Prostate gland (tissue), 2 donors: ENCODE results near the gene COL4A1. TPM values are rescaled to one million over a fixed set of nuclear protein-coding genes. Genes with fewer than 3 reads are reported as not detected.

Source experiments
- DNase-seq: peaks from one replicate; pipeline ENCODE4 v3.0.0-alpha.2; 2019; ENCODE audit warnings: low spot score
- H3K27ac ChIP-seq, 2 donors: fragments of 200-600 bp; sonication (generic); 2 replicates each; pipeline ENCODE4 v1.5.1; 2017 to 2019
- H3K27me3 ChIP-seq: fragments of 200-600 bp; sonication (generic); replicated peaks from 2 replicates; pipeline ENCODE4 v1.5.1; 2019; ENCODE audit not compliant: insufficient read depth
- H3K36me3 ChIP-seq, 2 donors: fragments of 200-600 bp; sonication (generic); 1 replicate in 1 of 2; 2 replicates in 1 of 2; pipeline versions ENCODE4 v1.5.1 to v1.8.1; 2017 to 2019
- H3K4me1 ChIP-seq: fragments of 200-600 bp; sonication (generic); replicated peaks from 2 replicates; pipeline ENCODE4 v1.5.1; 2019
- H3K4me3 ChIP-seq, 2 donors: fragments of 200-600 bp; sonication (generic); 2 replicates each; pipeline ENCODE4 v1.5.1; 2017 to 2019
- H3K9me3 ChIP-seq: fragments of 200-600 bp; sonication (generic); 2 replicates; pipeline ENCODE4 v1.5.1; 2017
- POLR2A ChIP-seq: fragments of 450-650 bp; IDR thresholded peaks from one replicate; pipeline ENCODE4 v1.6.1; 2016; ENCODE audit warnings: antibody characterized with exemption, mild to moderate bottlenecking
- POLR2AphosphoS5 ChIP-seq: sonication (generic); formaldehyde crosslinking; IDR thresholded peaks from one replicate; pipeline ENCODE4 v1.6.1; 2017; ENCODE audit warnings: antibody characterized with exemption
- whole genome bisulfite sequencing: methylation state at CpG from one replicate; pipeline ENCODE4 v1.1.5; 2018; 5-methylcytosine and 5-hydroxymethylcytosine counted together
- intact Hi-C: fragments of 100-400 bp; cut with DNase I; formaldehyde crosslinking; loops from one replicate; pipeline ENCODE4 v1.14.2; 2022
- total RNA-seq, 2 donors: library from RNA; depleted of rRNA; stranded (reverse); fragments of >200 nt; gene quantifications; one replicate each; pipeline ENCODE4 v1.1.0, GENCODE V29; 2016
- TF ChIP-seq, protein P1 (sequence below), 4 experiments: fragments of 200-600 bp in 2 of 4; fragments of 450-650 bp in 2 of 4; sonication (generic) in 2 of 4; IDR thresholded peaks; 1 replicate in 3 of 4; 2 replicates in 1 of 4; pipeline ENCODE4 v1.5.1; 2016 to 2019; ENCODE audit warnings: antibody characterized with exemption in 4 of 4, mild to moderate bottlenecking in 2 of 4, moderate library complexity in 2 of 4

COL4A1 gene
- total RNA-seq, 2 donors from 2014 or later = 37.3 to 132 TPM

DNA sequence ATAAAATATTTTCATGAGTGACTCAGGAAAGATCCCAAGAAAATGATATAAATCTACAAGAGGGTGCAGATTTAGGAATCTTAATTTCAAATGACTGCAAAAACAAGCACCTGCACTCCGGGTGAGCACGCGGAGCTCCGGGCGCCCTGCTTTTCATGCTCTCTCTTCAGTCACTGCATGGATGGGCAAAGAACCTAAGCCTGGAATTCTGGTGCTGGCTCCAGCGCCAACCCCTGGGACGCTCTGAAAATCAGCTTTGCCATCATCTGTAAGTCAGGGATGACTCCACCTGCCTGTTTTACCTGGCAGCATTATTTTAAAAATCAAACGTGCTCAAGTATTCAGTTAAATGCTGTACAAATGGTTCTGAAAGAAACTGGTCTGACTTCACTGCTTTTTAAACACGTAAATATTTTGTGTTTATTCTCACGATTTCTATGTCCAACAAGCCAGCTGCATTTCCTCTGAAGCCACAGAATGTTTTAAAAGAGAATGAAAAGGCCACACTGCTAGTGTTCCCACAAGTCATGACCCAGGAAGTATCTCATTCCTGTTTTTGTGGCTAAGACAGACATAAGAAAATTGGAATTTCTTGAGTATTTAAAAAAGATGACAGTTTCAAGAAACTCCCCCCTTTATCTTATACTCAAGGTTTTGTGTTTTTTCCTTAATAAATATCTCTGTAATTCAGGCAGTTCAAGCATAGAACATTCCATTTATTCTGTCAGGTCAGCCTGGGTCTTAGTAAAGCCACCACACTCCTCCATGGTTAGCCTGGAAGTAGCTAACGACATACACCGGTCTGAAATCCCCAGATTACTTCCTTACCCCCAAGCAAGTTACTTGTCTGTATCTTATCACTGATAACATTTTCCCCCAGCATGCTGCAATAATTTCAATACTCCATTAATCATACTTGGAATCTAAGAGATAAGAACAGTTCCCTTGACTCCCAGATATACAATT lies 81.1 kb downstream of the COL4A1 start:
- 76% methylated on average over 12 of the region's 12 CpGs for WGBS
- H3K27ac ChIP-seq = peak overlapping the region; percentile 22 to 41

DNA sequence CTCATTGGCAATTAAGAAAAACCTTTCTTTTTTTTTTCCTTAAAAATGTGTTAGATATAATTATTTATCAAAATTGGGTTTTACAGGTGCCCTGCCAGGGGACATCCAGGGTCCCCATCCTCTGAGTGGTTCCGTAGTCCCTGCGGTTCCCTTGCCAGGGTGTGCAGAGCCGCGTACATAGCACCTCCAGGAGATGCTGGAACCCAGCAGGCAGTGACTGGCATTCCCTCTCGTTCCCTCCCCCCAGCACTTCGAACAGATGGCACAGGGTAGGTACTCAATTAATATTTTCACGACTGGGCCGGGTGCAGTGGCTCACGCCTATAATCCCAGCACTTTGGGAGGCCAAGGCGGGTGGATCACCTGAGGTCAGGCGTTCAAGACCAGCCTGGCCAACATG lies 82.0 kb downstream of the COL4A1 start:
- intact Hi-C loops = no loop called here
- TF ChIP-seq, protein P1, sequence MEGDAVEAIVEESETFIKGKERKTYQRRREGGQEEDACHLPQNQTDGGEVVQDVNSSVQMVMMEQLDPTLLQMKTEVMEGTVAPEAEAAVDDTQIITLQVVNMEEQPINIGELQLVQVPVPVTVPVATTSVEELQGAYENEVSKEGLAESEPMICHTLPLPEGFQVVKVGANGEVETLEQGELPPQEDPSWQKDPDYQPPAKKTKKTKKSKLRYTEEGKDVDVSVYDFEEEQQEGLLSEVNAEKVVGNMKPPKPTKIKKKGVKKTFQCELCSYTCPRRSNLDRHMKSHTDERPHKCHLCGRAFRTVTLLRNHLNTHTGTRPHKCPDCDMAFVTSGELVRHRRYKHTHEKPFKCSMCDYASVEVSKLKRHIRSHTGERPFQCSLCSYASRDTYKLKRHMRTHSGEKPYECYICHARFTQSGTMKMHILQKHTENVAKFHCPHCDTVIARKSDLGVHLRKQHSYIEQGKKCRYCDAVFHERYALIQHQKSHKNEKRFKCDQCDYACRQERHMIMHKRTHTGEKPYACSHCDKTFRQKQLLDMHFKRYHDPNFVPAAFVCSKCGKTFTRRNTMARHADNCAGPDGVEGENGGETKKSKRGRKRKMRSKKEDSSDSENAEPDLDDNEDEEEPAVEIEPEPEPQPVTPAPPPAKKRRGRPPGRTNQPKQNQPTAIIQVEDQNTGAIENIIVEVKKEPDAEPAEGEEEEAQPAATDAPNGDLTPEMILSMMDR (IDR thresholded peaks at IDR 0.05) = no peak
- no peak for TF ChIP-seq POLR2A
- TF ChIP-seq POLR2AphosphoS5 = no peak
- no peak for DNase-seq
- no peaks in the 10 kb centered on the region for H3K36me3 ChIP-seq
- no peaks in the 10 kb centered on the region for H3K9me3 ChIP-seq
- no peak overlapping the region for H3K4me3 ChIP-seq
- H3K4me1 ChIP-seq = no peaks in the 10 kb centered on the region
- H3K27ac ChIP-seq = peak overlapping the region; percentile 22 to 41
- 92% methylated on average over 11 of the region's 11 CpGs for WGBS
- H3K27me3 ChIP-seq = no peaks in the 10 kb centered on the region

More for the DNA sequence above, 81.1 kb downstream of the COL4A1 start:
- H3K36me3 ChIP-seq = no peaks in the 10 kb centered on the region
- H3K4me1 ChIP-seq = no peaks in the 10 kb centered on the region
- H3K4me3 ChIP-seq = no peak overlapping the region
- DNase-seq = no peak
- TF ChIP-seq POLR2A (no peak), POLR2AphosphoS5 (no peak)
- TF ChIP-seq, protein P1 (IDR thresholded peaks at IDR 0.05) = no peak
- no peaks in the 10 kb centered on the region for H3K27me3 ChIP-seq
- no peaks in the 10 kb centered on the region for H3K9me3 ChIP-seq
- intact Hi-C loops = no loop called here

DNA sequence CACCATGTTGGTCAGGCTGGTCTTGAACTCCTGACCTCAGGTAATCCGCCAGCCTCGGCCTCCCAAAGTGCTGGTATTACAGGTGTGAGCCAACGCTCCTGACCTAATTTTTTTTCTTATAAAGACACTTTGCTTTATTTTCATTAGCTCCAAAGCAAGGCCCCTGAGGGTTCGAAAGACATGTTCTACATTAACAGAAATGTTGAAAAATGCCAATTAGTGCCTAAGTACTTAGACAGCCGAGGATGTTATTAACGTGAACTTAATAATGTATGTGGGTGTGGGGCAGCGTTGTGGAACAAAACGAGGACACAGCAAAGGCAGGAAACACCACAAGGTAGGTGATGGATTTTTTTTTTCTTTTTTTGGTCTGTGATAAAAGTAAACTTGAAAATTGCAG lies 82.4 kb downstream of the COL4A1 start:
- Histone ChIP-seq H3K27me3 (no peaks in the 10 kb centered on the region), H3K36me3 (no peaks in the 10 kb centered on the region), H3K9me3 (no peaks in the 10 kb centered on the region), H3K4me3 (no peak overlapping the region), H3K4me1 (no peaks in the 10 kb centered on the region), H3K27ac (peak overlapping the region in 1 of 2 donors; percentile 41)
- DNase-seq = no peak
- TF ChIP-seq, protein P1 (IDR thresholded peaks at IDR 0.05) = no peak
- TF ChIP-seq POLR2AphosphoS5 = no peak
- no peak for TF ChIP-seq POLR2A
- intact Hi-C loops = loop anchor here (5.0 kb wide), 1 partner anchor 208 kb away; no protein-coding TSS in a partner anchor
- WGBS = 87% methylated on average over 8 of the region's 8 CpGs

DNA sequence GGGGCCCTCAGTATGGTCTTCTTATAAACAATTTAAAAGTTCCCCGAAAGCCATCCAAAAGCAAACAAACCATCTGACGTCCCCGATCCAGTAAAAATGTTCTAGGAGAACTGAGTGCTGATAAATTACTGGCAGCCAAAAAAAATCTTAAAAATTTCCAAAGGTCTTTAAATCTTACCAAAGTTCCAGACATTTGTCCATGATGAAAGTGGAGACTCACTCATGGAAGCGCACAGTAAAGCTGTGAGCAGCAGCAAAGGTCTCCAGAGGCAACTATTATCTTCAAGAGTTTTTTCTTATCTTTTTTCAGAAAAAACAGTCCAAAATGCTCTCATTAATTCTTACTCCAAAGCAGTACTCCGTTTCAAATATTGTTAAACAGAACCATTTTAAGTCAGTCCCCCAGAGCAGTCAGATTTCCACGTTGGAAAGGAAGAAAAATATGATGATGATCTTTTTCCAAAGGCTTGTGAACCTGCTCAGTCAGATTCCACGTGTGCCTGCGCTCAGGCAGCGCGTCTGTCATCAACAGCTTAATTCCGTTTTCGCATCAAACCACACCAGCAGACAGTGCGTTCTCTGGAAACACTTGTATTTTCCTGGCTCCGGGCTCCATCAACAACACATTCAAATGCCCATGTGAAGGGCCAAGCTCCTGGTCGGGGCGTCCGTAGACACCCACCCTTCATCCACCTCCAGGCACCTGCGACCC lies 85.4 kb downstream of the COL4A1 start:
- Histone ChIP-seq H3K27ac (peak overlapping the region; percentile 60 to 76), H3K36me3 (no peaks in the 10 kb centered on the region), H3K27me3 (no peaks in the 10 kb centered on the region), H3K9me3 (no peaks in the 10 kb centered on the region), H3K4me3 (no peak overlapping the region), H3K4me1 (no peaks in the 10 kb centered on the region)
- TF ChIP-seq, protein P1 (IDR thresholded peaks at IDR 0.05) = no peak
- TF ChIP-seq POLR2AphosphoS5 (no peak), POLR2A (no peak)
- intact Hi-C loops = loop anchor here (5.0 kb wide), 1 partner anchor 211 kb away; no protein-coding TSS in a partner anchor
- DNase-seq = peak; percentile 19
- 20% methylated on average over 18 of the region's 18 CpGs for WGBS
